ENCODE results near the gene PRSS2. TPM values are rescaled to one million over a fixed set of nuclear protein-coding genes. Genes with fewer than 3 reads are reported as not detected.

The PRSS2 gene
- total and polyA plus RNA-seq, 2 donors (not counting 1 experiment from before 2014, with no cell fraction given): not detected

DNA sequence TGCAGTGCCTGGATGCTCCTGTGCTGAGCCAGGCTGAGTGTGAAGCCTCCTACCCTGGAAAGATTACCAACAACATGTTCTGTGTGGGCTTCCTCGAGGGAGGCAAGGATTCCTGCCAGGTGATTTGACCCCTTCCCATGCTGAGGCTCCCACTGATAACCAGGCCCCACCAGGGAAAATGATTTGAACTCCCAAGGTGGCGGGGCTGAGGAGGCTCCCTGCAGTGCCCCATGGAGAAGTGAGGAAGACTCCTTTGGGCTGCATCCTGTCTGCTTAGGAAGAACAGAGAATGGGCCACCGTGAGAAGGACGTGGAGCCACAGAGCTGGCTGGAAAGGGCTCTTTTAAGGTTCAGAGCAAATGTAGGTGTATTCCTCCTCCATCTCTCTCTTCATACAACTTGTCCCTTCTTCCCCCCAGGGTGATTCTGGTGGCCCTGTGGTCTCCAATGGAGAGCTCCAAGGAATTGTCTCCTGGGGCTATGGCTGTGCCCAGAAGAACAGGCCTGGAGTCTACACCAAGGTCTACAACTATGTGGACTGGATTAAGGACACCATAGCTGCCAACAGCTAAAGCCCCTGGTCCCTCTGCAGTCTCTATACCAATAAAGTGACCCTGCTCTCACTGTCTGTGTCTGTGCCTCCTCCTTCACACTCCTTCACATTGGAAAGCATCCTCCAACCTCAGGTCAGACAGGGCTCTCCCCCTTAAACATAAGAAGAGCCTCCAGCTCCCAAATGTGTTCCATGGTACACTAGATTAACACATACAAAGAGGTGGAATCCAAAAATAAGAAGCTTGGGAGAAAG is 3.4 kb downstream of the PRSS2 start:
- H3K4me1 Mint-ChIP-seq: peaks cover 21% of the 10 kb centered on the region
- TF ChIP-seq, protein P1, sequence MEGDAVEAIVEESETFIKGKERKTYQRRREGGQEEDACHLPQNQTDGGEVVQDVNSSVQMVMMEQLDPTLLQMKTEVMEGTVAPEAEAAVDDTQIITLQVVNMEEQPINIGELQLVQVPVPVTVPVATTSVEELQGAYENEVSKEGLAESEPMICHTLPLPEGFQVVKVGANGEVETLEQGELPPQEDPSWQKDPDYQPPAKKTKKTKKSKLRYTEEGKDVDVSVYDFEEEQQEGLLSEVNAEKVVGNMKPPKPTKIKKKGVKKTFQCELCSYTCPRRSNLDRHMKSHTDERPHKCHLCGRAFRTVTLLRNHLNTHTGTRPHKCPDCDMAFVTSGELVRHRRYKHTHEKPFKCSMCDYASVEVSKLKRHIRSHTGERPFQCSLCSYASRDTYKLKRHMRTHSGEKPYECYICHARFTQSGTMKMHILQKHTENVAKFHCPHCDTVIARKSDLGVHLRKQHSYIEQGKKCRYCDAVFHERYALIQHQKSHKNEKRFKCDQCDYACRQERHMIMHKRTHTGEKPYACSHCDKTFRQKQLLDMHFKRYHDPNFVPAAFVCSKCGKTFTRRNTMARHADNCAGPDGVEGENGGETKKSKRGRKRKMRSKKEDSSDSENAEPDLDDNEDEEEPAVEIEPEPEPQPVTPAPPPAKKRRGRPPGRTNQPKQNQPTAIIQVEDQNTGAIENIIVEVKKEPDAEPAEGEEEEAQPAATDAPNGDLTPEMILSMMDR (IDR thresholded peaks at IDR 0.05): no peak
- no peak for TF ChIP-seq EZH2 (IDR thresholded peaks at IDR 0.05; ENCODE audit: borderline replicate concordance, insufficient read depth, low read depth, low read length, poor library complexity, severe bottlenecking)
- Histone ChIP-seq H3K9me3 (ENCODE audit: control extremely low read depth in 1 of 3, control insufficient read depth in 2 of 3, insufficient read depth in 1 of 3, low read length in 2 of 3) (no peaks in the 10 kb centered on the region), H3K9ac (ENCODE audit: low read length) (no peak overlapping the region), H3K27me3 (replicated peaks in 1 of 4; ENCODE audit: control extremely low read depth in 1 of 4, control insufficient read depth in 3 of 4, insufficient read depth in 4 of 4, low read length in 3 of 4) (no peaks in the 10 kb centered on the region), H3K27ac (ENCODE audit: low read length in 2 of 2) (no peak overlapping the region), H2AFZ (ENCODE audit: insufficient read depth, low read depth, low read length, poor library complexity, severe bottlenecking) (no peak overlapping the region), H3K4me3 (ENCODE audit: control extremely low read depth in 1 of 5, extremely low read depth in 1 of 5, insufficient read depth in 1 of 5, low read depth in 2 of 5, low read length in 4 of 5) (no peak overlapping the region), H3K36me3 (replicated peaks in 1 of 2; ENCODE audit: control extremely low read depth in 1 of 2, control insufficient read depth in 1 of 2, extremely low read depth in 1 of 2, insufficient read depth in 2 of 2, low read length in 1 of 2) (no peaks in the 10 kb centered on the region), H3K4me2 (replicated peaks; ENCODE audit: low read depth, low read length, poor library complexity, severe bottlenecking) (no peak overlapping the region), H4K20me1 (ENCODE audit: control insufficient read depth, insufficient read depth, low read length, poor library complexity, severe bottlenecking) (no peaks in the 10 kb centered on the region), H3K79me2 (ENCODE audit: control insufficient read depth, insufficient read depth, low read length) (no peaks in the 10 kb centered on the region), H3K4me1 (ENCODE audit: control insufficient read depth in 2 of 2, insufficient read depth in 2 of 2, low read length in 2 of 2) (peaks cover 9 to 21% of the 10 kb centered on the region in 2 donors)
- peaks cover 3% of the 10 kb centered on the region for H3K27me3 Mint-ChIP-seq
- 50% methylated on average over 1 of the region's 4 CpGs for WGBS (ENCODE audit: insufficient coverage)
- peak overlapping the region; percentile 21 for H3K27ac Mint-ChIP-seq
- no peak overlapping the region for H3K4me3 Mint-ChIP-seq
- no peaks in the 10 kb centered on the region for H3K9me3 Mint-ChIP-seq (ENCODE audit: insufficient read depth)
- DNase-seq (no peak), ATAC-seq (ENCODE audit: low read depth) (no peak)
- intact Hi-C loops (cut with micrococcal nuclease): no loop called here
- ChIA-PET CTCF (interaction anchor here (1.2 to 32.8 kb wide), 3 partner anchors 9 to 62 kb away, joined by 6 to 1138 read pairs (median 8); no protein-coding TSS in a partner anchor), POLR2A (no interaction called here)

DNA sequence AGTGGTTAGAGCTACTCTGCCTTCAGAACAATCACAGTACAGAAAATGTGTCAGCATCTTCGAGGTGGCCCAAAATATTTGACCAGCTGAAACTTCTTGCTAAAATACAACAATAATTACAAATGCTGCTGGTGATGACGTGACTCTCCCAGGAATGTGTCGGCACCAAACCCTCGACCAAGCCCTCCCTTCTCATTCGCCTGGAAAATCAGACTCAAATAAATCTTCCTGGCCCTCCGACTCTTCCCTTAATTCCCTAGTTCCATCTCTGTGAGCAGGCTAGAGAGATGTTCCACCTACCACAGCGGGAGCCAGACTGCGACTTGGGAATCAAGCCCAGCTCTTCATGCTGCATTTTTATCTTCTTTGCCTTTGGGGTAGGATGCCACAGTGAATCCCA is 4.1 kb downstream of the PRSS2 start:
- Histone ChIP-seq H3K36me3 (replicated peaks in 1 of 2; ENCODE audit: control extremely low read depth in 1 of 2, control insufficient read depth in 1 of 2, extremely low read depth in 1 of 2, insufficient read depth in 2 of 2, low read length in 1 of 2) (no peaks in the 10 kb centered on the region), H3K4me2 (replicated peaks; ENCODE audit: low read depth, low read length, poor library complexity, severe bottlenecking) (no peak overlapping the region), H3K27me3 (replicated peaks in 1 of 4; ENCODE audit: control extremely low read depth in 1 of 4, control insufficient read depth in 3 of 4, insufficient read depth in 4 of 4, low read length in 3 of 4) (no peaks in the 10 kb centered on the region), H3K9me3 (ENCODE audit: control extremely low read depth in 1 of 3, control insufficient read depth in 2 of 3, insufficient read depth in 1 of 3, low read length in 2 of 3) (no peaks in the 10 kb centered on the region), H3K4me1 (ENCODE audit: control insufficient read depth in 2 of 2, insufficient read depth in 2 of 2, low read length in 2 of 2) (peaks cover 9 to 21% of the 10 kb centered on the region in 2 donors), H3K9ac (ENCODE audit: low read length) (no peak overlapping the region), H2AFZ (ENCODE audit: insufficient read depth, low read depth, low read length, poor library complexity, severe bottlenecking) (no peak overlapping the region), H3K27ac (ENCODE audit: low read length in 2 of 2) (no peak overlapping the region), H4K20me1 (ENCODE audit: control insufficient read depth, insufficient read depth, low read length, poor library complexity, severe bottlenecking) (no peaks in the 10 kb centered on the region), H3K79me2 (ENCODE audit: control insufficient read depth, insufficient read depth, low read length) (no peaks in the 10 kb centered on the region), H3K4me3 (ENCODE audit: control extremely low read depth in 1 of 5, extremely low read depth in 1 of 5, insufficient read depth in 1 of 5, low read depth in 2 of 5, low read length in 4 of 5) (no peak overlapping the region)
- Mint-ChIP-seq H3K27me3 (peaks cover 3% of the 10 kb centered on the region), H3K4me1 (peaks cover 21% of the 10 kb centered on the region), H3K9me3 (ENCODE audit: insufficient read depth) (no peaks in the 10 kb centered on the region), H3K27ac (no peak overlapping the region), H3K4me3 (no peak overlapping the region)
- 61% methylated on average over 7 of the region's 8 CpGs for WGBS (ENCODE audit: insufficient coverage)
- DNase-seq (no peak), ATAC-seq (ENCODE audit: low read depth) (no peak)
- ChIA-PET POLR2A (no interaction called here), CTCF (interaction anchor here (1.2 to 32.8 kb wide), 3 partner anchors 8 to 62 kb away, joined by 6 to 1138 read pairs (median 8); no protein-coding TSS in a partner anchor)
- intact Hi-C loops (cut with micrococcal nuclease): no loop called here
- no peak for TF ChIP-seq EZH2 (IDR thresholded peaks at IDR 0.05; ENCODE audit: borderline replicate concordance, insufficient read depth, low read depth, low read length, poor library complexity, severe bottlenecking)
- TF ChIP-seq, protein P1 (IDR thresholded peaks at IDR 0.05): no peak
